ENCODE measurements around the gene R3HDM4.

R3HDM4 gene

GRCh38 chr19:871446-872265, 41.4 kb downstream of the R3HDM4 start:
- TF ChIP-seq, protein P1, sequence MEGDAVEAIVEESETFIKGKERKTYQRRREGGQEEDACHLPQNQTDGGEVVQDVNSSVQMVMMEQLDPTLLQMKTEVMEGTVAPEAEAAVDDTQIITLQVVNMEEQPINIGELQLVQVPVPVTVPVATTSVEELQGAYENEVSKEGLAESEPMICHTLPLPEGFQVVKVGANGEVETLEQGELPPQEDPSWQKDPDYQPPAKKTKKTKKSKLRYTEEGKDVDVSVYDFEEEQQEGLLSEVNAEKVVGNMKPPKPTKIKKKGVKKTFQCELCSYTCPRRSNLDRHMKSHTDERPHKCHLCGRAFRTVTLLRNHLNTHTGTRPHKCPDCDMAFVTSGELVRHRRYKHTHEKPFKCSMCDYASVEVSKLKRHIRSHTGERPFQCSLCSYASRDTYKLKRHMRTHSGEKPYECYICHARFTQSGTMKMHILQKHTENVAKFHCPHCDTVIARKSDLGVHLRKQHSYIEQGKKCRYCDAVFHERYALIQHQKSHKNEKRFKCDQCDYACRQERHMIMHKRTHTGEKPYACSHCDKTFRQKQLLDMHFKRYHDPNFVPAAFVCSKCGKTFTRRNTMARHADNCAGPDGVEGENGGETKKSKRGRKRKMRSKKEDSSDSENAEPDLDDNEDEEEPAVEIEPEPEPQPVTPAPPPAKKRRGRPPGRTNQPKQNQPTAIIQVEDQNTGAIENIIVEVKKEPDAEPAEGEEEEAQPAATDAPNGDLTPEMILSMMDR (IDR thresholded peaks at IDR 0.05; ENCODE audit: low read depth, low read length), result no peak
- H3K4me3 ChIP-seq (ENCODE audit: low read depth, low read length), result no peak overlapping the region

- TF ChIP-seq, protein P1 (IDR thresholded peaks at IDR 0.05; ENCODE audit: low read depth, low read length), result no peak
- no peak overlapping the region for H3K4me3 ChIP-seq (ENCODE audit: low read depth, low read length)
Measured at GRCh38 chr19:870963-871401, 42.0 kb downstream of the R3HDM4 start.

- TF ChIP-seq, protein P1 (IDR thresholded peaks at IDR 0.05; ENCODE audit: low read depth, low read length), result no peak
- no peak overlapping the region for H3K4me3 ChIP-seq (ENCODE audit: low read depth, low read length)
Measured at GRCh38 chr19:870314-870713, 42.7 kb downstream of the R3HDM4 start.

GRCh38 chr19:869245-870177, 43.5 kb downstream of the R3HDM4 start:
- no peak overlapping the region for H3K4me3 ChIP-seq (ENCODE audit: low read depth, low read length)
- TF ChIP-seq, protein P1 (IDR thresholded peaks at IDR 0.05; ENCODE audit: low read depth, low read length), result no peak

DNA sequence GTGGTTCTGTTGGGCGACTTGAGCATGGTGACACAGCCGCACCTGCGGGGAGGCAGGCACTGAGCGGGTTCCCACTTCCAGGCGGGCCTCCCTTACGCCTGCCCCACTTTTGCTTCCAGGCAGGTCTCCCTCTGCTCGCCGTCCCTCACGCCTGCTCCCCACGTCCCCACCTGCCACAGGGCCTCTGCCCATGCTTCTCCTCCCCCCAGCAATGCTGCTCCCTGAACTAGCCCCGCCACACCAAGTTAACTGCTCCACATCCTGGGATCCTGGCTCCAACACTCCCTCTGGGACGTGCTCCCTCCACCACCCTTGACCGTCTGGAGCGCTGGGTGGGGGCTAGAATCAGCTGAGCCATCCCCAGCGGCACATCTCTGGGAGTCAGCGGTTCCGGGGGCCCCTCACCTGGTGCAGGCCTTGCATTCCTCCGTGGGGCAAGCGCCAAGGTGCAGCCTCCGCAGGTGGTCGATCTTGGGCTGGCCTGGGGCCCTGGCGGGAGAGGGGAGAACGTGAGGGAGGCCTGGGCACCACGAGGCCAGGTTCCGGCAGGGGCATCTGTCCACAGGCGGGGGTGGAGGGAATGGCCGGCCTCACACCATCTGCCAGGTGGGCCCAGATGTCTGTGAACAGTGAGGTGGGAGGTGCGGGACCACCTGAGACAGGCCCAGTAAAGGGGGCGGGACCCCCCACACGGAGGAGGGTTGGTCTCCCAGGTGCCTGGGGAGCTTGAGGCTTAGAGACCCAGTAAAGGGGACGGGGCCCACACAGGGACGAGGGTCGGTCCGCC, 44.4 kb downstream of the R3HDM4 start:
- H3K4me3 ChIP-seq (ENCODE audit: low read depth, low read length), result no peak overlapping the region
- TF ChIP-seq, protein P1 (IDR thresholded peaks at IDR 0.05; ENCODE audit: low read depth, low read length), result no peak

DNA sequence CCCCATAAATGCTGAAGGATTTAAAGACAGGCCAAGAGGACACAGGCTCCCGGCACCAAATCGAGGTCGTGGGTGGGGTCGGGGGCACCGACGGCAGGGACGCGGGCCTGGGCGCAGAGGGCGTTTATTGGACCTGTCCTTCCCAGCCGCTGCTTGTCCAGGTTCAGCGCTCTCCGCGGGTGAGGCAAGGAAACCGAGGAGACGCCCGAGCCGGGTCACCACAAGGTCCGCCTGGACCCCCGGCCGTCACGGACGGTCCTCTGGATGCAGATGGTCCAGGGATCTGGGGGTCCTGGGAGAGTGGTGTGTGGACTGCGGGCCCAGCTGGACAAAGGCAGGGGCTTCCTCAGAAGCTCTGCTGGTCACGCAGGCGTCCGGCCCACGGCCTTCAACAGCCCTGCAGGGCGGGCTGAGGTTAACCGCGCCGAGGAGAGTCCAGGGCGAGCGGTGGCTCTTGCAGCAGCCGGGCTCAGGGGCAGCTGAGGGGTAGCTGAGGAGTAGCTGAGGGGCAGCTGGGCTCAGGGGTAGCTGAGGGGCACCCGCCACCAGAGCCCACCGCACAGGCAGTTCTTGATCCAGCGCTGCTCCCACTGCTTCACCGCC, 45.1 kb downstream of the R3HDM4 start:
- TF ChIP-seq, protein P1 (IDR thresholded peaks at IDR 0.05; ENCODE audit: low read depth, low read length), result no peak
- H3K4me3 ChIP-seq (ENCODE audit: low read depth, low read length), result no peak overlapping the region

All from WI38 (cell line).